ENCODE measurements around the gene FBLIM1. TPM values are rescaled to one million over a fixed set of nuclear protein-coding genes. Genes with fewer than 3 reads are reported as not detected.
A peak's percentile ranks its signal among the peaks of the same experiment; 100 is the strongest.

FBLIM1 gene
- total RNA-seq, 1 donor from 2014 or later: 78.3 TPM

GRCh38 chr1:15797614-15798390, 39.2 kb downstream of the FBLIM1 start:
- DNase-seq (ENCODE audit: extremely low spot score, unreplicated experiment): no peak
- TF ChIP-seq CTCF (conservative IDR thresholded peaks at IDR 0.05): no peak
- Mint-ChIP-seq H3K4me1 (ENCODE audit: unreplicated experiment) (peaks cover 44% of the 10 kb centered on the region), H3K27ac (peak overlapping the region; percentile 81), H3K27me3 (peaks cover 4% of the 10 kb centered on the region), H3K9me3 (no peaks in the 10 kb centered on the region), H3K4me3 (no peak overlapping the region), H3K36me3 (no peaks in the 10 kb centered on the region)

- Mint-ChIP-seq H3K4me3 (peak overlapping the region; percentile 70), H3K9me3 (no peaks in the 10 kb centered on the region), H3K27ac (peak overlapping the region; percentile 92), H3K36me3 (no peaks in the 10 kb centered on the region), H3K4me1 (ENCODE audit: unreplicated experiment) (peaks cover 44% of the 10 kb centered on the region), H3K27me3 (peaks cover 4% of the 10 kb centered on the region)
- no peak for DNase-seq (ENCODE audit: extremely low spot score, unreplicated experiment)
- no peak for TF ChIP-seq CTCF (conservative IDR thresholded peaks at IDR 0.05)
Observed at GRCh38 chr1:15799004-15799867, 40.6 kb downstream of the FBLIM1 start.

DNA sequence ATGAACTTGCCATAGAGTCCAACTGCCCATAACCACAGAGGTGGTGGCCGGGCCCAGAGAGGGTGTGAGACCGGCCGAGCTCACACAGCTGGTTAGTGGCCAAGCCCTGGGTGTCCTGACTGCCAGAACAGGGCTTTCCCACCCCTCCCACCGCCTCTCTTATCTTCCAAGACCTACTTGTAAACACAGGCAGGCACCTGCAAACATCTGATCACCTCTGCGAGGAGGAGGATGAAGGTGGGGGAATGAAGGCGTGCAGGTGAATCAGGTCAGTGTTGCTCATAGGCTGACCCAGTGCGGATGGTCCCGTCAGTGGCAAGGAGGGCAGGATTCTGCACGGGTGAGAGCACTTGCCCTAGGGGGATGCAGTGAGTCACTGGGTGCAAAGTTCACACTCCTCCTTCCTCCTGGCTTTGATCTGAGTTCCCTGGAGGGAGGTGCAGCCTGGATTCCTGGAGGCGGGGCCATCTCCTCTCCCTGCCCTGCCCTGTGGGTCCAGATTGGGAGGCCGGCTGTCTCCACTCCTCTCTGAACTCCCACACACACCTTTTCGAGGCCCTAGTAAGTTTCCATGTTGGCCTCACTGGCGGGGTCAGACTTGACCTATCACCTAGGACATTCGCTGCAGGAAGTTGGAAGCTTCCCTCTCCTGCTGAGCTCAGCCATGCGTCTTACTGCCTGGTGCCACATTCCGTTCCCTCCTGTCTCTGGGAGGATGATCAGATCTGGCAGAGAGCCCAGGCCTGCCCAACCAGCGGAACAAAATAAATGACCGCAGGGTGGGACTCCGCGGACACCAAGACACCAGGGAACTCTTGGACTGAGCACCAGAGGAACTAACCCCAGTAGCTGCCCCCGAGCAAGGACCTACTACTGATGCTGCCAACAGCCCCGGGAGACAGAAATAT, 41.6 kb downstream of the FBLIM1 start:
- no peak for DNase-seq (ENCODE audit: extremely low spot score, unreplicated experiment)
- Mint-ChIP-seq H3K4me3 (peak overlapping the region; percentile 82), H3K27ac (peak overlapping the region; percentile 92), H3K4me1 (ENCODE audit: unreplicated experiment) (peaks cover 40% of the 10 kb centered on the region), H3K9me3 (no peaks in the 10 kb centered on the region), H3K36me3 (no peaks in the 10 kb centered on the region), H3K27me3 (peaks cover 4% of the 10 kb centered on the region)
- no peak for TF ChIP-seq CTCF (conservative IDR thresholded peaks at IDR 0.05)

- no peak for TF ChIP-seq CTCF (conservative IDR thresholded peaks at IDR 0.05)
- Mint-ChIP-seq H3K4me1 (ENCODE audit: unreplicated experiment) (peaks cover 30% of the 10 kb centered on the region), H3K27ac (peak overlapping the region; percentile 38)
Observed at GRCh38 chr1:15802234-15802965, 43.8 kb downstream of the FBLIM1 start.

More at GRCh38 chr1:15802234-15802965, 43.8 kb downstream of the FBLIM1 start:
- H3K36me3 Mint-ChIP-seq: no peaks in the 10 kb centered on the region
- no peaks in the 10 kb centered on the region for H3K9me3 Mint-ChIP-seq
- H3K27me3 Mint-ChIP-seq: peaks cover 4% of the 10 kb centered on the region
- DNase-seq (ENCODE audit: extremely low spot score, unreplicated experiment): no peak
- H3K4me3 Mint-ChIP-seq: no peak overlapping the region
